Measurements from ENCODE around the gene CRTC1. TPM values are rescaled to one million over a fixed set of nuclear protein-coding genes. Genes with fewer than 3 reads are reported as not detected.

The CRTC1 gene
- polyA plus RNA-seq, 12 donors = 9.8 to 29.3 (median 11.7) TPM; not detected in 1

DNA sequence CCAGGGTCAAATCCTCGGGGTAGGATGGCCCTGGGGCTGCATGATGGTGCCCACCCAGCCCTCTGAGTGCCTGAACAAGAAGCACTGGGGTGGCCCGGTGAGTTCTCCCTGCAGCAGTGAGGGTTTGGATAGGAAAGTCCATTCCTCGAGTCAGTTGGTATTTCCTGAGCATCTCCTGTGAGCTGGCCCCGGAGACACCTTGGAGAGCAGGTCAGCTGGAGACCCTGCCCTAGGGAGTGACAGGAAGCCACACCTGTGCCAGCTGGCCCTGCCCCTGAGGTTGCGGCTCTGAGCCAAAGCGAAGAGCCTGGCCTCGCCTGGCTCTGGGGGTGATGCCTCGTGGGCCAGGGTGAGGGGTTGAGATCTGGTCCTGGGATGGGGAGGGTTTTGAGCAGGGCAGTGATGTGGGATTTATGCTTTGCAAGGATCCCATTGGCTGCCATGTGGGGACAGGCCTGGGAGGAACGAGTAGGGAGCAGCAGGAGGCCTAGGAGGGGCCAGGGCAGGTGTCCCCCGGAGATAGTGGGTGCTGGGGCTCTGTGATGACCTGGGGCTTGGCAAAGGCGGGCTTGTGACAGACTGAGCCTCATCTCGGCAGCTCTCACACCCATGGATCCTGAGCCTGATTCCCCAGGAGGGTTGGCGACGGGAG is 16.0 kb downstream of the CRTC1 start:
- no peak for DNase-seq

DNA sequence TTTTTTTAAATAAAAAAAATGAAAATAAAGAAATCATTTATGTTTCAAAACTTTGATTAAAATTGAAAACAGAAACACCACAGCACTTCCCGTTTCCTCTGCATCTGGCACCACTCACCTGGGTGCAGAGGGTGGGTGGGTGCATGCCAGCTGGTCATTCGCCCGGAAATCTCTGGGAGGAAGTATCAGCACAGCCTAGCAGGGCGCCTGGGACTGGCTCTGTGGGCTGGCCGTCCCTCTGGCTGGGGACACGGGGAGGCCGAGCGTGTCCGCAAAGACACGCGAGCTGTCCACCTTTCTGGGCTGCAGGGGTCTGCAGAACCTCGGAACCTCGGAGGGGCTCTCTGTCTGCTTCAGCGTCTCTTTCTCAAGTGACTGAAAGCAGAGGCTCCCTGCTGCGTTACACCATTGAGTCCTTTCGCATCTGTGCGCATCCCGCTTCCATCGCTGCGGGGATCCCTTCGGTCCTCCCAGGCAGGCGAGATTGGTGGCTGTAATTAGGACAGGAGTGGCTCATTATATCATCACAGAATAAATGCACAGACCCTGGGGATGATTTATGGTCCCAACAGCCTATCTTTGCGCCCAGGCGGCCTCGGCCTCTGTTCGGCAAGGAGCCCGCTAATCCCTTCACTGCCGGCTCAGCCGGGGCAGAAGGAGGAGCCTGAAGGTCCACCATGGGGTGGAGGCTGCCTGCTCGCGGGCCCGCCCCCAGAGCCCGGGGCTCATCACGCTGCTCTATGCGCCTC is 17.2 kb downstream of the CRTC1 start:
- DNase-seq = peak; percentile 55

DNA sequence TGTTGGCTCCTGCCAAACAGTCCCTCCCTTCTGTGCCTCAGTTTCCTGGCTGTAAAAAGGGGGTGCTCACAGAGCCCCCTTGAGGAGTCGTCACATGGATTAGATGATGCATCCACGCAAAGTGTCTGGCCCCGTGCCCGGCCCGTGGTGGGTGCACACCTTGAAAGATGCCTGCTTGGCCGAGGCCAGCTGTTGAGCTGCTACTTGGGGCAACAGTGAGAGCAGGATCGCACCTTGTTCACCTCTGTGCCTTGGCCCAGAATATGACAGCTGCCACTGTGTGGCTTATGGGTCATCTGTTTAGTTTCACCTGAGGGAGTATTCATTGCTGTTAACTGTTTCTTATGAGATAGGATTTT is 17.7 kb downstream of the CRTC1 start:
- no peak for DNase-seq

DNA sequence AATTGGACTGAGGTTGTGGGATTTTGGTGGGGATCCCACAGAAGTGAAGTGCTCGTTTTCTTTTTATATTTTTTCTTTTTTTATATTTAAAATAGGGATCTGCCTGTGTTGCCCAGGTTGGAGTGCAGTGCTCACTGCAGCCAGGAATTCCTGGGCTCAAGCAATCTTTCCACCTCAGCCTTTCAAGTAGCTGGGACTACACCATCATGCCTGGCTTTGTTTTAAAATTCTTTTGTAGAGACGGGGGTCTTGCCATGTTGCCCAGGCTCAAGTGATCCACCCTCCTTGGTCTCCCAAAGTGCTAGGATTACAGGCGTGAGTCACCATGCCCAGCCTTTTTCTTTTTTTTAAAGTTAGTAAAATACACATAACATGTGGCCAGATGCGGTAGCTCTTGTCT is 20.6 kb downstream of the CRTC1 start:
- DNase-seq = no peak

DNA sequence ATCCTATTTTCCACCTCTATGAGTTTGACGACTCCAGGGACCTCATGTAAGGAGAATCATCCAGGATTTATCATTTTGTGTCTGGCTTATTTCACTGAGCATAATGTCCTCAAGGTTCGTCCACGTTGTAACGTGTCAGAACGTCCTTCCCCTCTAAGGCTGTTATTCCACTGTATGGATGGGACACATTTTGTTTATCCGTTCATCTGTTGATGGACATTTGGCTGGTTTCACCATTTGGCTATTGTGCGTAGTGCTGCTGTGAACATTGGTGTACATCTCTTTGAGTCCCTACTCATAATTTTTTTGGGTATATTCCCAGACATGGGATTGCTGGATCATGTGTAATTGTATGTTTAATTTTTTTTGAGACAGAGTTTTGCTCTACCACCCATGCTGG is 21.5 kb downstream of the CRTC1 start:
- no peak for DNase-seq

DNA sequence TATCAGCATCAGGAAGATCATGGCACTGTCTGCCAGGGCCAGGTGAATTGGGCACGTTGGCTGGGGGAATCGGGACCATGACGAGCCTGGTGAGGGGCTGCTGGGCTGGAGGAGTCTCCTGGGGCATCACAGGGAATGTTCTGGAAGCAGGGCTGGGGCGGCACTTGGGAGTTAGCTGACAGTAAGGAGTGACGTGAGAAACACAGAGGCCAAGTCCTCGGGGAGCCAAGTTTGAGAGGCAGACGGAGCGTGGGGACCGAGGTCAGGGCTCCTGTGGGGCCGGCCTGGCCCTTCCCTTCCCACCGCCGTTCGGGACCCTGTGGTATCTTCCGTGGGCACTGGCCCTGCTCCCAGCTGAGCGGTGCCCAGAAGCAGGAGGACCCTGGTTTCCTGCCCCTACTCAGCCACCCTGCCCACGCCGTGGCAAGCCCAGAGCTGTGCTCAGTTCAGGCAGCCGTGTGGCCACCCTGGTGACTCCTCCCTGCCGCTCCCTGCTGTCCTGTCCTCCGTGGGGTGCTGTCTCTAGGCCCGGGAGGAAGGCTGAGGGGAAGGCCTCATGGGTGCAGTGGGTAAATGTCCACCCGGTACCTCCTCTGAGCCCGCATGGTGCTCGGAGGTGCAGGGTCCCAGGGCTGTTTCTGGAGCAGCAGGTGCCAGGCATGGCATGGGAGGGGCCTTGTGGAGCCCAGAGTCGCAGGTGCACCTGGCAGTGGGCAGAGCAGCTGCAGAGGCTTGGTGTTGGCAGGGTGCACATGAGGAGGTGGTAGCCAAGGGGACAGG is 25.2 kb downstream of the CRTC1 start:
- no peak for DNase-seq

DNA sequence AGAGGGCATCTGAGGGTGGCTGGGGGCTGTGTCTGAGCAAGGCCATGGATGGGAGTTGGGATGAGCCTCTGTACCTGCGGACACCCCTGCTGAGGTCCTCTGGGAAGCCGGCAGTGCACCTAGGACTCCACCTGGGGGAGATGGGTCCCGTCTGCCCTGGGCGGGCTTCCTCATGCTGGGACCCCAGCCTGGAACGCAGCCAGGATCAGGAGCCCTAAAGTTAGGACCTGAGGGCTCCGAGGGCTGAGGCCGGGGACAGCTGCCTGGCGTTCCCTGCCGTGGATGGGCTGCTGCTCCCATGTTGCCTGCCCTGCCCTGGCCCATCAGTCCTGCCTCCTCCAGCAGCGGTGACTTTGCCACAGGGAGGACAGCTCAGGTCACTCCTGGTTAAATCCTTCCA is 26.1 kb downstream of the CRTC1 start:
- DNase-seq = no peak

DNA sequence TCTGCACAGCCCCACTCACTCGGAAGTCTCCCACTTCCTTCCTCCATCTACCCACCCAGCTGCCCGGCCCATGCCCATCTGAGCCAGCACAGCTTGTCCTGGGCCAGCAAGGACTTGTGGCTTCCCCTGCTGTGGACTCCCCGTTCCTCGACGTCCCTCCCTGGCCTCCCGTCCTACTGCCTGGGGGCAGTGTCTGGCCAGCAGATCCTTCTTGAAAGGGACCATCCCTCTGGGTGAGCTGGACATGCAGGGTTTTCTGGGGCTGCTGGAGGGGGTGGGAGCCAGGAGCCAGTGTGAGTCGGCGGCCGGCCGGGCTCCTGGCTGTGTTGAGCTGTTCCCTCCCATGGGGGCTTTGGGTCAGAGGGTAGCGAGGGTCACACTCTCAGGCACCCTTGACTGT is 26.7 kb downstream of the CRTC1 start:
- no peak for DNase-seq

DNA sequence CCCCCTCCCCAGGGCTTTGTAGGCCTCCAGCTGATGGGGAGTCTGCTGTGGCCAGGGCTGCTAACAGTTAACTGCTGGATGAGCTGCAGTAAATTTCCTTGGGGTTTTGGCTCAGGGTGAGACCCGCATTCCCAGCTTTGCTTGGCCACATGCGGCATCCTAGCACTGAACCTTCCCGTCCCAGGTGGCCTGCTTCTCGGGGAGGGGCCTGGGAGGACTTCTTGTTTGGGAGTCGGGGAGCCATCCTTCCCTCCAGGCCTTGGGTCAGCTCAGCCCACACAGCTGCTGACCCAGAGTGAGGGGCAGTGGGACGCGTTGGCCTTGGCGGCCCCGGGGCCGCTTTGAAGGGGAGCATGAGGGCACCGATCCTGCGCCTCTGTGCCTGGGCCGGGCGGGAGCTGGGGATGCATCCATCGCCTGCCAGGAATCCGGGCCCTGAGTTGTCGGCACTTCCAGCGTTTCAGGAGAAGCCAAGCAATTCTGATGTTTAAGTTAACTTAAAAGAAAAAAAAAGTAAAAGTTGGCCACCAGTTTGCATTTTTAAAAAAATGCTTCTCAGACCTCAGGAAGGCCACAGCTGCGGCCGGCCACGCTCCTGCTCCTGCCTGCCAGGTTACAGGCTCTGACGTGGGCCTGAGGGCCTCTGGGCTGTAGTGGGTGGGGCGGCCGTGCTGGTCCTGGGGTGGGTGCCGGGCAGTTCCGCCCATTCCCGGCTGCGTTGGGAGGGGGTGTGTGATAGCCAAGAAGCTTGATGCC is 27.7 kb downstream of the CRTC1 start:
- DNase-seq = peak; percentile 86

DNA sequence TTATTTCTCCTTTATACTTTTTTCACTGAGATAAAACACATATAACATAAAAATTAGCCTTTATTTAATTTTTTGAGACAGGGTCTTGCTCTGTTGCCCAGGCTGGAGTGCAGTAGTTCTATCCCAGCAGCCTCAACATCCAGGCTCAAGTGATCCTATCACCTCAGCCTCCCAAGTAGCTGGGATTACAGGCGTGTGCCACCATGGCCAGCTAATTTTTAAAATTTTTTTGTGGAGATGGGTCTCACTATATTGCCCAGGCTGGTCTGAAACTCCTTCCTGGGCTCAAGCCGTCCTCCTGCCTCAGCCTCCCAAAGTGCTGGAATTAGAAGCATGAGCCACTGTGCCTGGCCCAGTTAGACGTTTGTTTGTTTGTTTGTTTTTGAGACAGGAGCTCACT is 28.4 kb downstream of the CRTC1 start:
- DNase-seq = no peak

DNA sequence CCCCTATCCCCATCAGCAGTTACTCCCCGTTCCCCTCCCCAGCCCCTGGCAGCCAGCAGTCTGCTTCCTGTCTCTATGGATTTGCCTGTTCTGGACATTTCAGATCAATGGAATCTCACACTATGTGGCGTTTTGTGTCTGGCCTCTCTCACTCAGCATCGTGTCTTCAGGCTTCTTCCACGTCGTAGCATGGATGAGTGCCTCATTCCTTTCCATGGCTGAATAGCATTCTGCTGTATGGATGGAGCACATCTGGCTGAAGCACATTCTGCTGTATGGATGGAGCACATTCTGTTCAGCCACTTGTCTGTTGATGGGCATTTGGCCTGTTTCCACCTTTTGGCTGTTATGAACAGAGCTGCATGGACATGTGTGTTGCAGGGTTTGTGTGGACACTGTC is 29.5 kb downstream of the CRTC1 start:
- DNase-seq = peak; percentile 76

DNA sequence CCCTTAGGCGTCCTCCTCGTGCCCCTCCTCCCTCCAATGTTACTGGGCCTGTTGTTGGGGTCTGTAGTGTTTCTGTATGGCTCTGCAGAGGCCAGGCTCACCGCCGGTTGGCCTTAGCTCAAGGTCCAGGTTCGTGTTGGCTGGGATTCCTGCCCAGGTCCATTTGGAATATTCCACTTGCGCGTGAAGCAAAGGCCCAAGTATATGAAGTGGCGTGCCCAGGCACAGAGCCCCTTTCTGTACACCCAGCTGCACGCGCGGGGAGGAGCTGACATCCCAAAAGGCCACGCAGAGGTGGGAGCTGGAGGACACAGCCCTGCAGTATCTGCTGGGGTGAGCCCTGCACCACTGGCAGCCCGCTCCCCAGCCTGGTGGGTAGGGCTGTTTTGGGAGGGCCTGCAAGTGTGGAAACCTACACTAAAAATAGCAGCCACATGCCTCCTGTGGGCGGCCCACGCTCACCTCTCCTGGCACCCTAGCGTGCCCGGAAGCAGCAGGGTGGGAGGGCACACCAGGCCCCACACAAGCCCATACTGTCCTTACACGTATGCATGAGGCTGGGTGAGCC is 30.2 kb downstream of the CRTC1 start:
- DNase-seq = no peak

DNA sequence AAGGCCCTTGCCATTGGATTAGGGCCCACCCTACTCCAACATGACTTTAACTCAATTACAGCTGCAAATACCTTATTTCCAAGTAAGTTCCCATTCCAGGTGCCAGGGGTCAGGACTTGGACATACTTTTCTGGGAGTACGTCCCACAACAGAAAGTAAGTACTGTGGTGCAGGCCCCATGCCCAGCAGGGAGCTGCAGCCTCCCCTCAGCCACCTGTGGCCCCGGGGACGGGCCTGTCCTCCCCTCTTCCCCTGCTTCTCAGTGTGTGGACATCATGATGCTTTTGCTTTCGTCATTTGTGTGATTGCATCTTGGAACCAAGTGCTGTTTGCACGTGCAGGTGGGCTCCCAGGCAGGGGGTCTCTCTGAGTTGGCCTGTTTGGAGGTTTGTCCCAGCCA is 31.9 kb downstream of the CRTC1 start:
- no peak for DNase-seq

DNA sequence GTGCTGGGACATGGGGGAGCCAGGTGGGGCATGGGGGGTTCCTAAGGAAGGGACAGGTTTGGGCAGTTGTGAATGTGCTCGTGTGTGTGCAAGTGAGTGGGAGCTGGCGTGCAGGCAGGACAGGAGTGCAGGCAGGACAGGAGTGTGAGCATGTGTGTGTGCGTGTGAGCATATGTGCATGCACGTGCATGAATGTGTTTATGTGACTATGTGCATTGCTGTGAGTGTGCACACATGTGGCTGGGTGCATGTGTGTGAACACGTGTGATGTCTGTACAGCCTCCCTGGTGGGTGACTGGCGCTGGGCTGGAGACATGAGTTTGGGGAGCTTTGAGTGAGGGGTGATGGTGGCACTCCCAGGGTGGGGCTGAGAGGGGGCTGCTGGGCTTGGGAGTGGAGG is 33.4 kb downstream of the CRTC1 start:
- DNase-seq = no peak

DNA sequence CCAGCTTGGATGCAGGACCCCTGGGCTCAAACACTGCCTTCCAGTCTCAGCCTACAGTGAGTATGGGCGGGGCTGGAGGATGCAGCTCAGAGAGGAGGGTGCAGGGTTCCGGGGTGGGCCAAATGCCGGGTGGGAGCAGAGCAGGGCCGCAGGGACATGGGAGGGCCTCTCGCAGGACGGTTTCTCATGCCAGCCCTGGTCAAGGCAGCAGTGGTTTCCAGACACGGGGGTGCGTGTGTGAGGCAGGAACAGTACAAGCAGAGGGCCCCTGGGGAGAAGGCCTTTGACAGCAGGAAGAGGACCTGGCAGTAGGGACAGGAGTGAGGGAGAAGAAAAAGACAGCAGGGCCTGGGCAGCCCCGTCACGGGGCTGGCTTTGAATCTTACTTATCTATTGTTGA is 34.1 kb downstream of the CRTC1 start:
- DNase-seq = no peak

DNA sequence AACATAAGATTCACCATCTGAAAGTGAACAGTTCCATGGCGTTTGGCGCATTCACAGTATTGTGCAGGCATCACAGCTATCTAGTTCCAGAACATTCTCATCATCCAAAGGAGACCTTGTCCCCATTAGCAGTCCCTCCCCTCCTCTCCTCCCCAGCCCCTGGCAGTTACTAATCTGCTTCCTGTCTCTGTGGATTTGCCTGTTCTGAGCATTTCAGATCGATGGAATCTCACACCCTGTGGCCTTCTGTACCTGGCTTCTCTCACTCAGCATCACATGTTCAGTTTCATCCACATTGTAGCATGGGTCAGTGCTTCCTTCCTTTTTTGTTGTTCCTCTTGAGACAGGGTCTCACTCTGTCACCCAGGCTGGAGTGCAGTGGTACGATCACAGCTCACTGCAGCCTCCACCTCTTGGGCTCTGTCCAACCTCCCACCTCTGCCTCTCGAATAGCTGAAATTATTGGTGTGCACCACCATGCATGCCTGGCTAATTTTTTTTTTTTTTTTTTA is 34.6 kb downstream of the CRTC1 start:
- no peak for DNase-seq

DNA sequence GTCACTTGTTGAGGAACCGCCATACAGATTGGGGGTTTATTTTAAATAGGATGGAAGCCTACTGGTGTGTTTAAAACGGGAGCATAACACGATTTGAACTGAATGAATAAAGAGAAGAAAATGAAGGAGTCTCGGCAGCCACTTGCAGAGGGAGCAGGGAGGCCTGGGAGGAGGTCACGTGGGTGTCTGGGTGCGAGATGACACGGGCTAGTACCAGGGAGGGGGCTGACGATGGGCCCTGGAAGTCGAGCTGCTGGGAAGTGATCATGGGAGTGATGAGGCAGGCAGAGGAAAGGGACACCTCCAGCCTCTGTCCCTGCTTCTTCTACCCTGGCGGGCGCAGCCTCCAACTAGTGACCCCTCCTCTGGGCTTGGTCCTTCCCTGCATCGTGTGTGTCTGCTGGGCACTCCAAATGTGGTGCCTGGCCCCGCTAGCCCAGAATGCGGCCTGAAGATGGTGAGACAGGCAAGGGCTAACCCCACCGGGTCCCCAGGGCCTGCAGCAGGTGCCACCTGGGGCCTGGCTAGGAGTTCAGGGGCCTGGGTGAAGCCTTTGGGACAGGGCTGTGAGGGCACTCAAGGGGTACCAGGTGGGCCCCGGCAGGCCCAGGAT is 35.5 kb downstream of the CRTC1 start:
- DNase-seq = no peak

DNA sequence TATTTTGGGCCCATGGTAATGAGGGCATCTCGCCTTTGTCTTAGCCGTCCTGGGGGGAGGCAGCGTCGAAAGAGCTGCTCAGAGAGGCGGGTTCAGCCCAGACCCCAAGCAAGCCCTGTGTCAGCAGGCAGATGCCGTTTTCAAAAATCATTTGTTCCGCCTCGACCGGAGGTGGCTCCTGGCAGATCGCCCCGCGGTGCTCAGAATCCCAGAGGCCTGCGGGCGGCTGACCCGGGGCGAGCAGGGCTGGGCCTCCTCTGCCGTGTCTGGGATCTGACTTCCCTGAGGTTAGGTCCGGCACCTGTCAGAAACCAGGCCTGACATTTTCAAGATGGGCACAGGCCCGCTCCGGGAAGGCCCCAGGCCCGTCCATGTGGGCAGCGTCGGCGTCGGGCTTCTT is 36.1 kb downstream of the CRTC1 start:
- DNase-seq = no peak

DNA sequence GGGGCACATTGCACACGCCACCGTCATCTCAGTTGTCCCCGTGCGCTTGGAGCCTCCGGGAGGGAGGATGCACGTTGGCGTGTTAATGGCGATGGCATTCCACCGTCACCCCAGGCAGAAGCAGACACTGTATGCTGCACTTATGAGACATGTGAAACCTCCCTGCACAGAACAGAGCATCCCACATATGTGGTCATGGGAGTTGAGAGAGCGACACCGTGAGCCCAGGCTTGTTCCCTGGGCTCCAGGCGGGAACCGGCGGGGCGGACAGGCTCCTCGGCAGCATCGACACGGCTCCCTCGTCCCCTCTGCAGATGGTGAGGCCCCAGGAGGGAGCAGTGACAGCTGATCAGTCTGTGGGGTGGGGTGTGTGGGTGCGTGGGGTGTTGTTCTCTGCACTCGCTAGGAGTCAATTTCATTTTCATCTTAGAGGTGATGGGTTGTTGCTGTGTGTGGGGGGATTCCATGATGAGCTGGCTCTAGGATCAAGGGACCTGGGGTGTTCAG is 40.4 kb downstream of the CRTC1 start:
- no peak for DNase-seq

DNA sequence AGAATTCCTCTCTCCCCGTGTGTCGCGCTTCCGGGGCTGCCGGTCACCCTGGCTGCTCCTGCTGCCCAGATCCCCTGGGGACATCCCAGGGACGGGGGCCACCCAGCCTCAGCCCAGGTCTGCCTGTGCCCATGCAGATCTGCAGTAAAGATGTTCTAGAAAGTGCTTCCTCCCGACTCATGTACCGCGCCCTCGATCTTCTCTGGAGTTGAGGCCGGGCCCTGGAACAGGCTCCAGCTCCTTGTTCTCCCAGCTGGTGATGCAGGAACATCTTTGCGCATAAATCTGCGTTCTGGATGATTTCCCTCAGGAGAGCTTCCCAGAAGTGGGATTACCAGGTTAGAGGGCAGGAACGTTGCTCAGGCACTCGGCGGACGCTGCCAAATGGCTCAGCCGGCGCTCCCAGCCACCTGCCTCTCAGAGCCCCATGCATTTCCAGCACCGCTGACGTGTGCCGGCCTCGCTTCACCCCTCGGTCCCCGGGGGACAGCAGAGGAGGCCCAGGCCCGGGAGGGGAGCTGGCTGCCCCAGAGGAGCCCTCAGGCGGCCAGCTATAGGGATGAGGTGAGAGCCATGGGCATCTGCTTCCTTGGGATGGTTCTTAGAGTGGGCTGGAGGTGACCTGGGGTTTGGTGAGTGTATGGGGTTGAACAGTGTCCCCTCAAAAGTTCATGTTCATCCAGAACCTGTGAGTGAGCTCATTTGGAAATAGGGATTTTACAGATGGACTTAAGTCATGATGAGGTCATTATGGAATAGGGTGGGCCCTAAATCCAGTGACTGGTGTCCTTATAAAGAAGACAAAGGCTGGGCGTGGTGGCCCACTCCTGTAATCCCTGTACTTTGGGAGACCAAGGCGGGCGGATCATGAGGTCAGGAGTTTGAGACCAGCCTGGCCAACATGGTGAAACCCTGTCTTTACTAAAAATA is 42.6 kb downstream of the CRTC1 start:
- no peak for DNase-seq

All from muscle of arm (tissue), 12 donors.